Dermis blood vessel endothelial cell (primary cell): Measurements from ENCODE around the gene STK39. TPM values are rescaled to one million over a fixed set of nuclear protein-coding genes. Genes with fewer than 3 reads are reported as not detected.

Experiments
- DNase-seq: peaks from one replicate; pipeline ENCODE4 v3.0.0; 2010
- total RNA-seq: library from RNA; depleted of rRNA; stranded (reverse); fragments of >200 nt; gene quantifications from 2 replicates; pipeline ENCODE4 v1.2.3, GENCODE V29; 2014

The STK39 gene
- total RNA-seq, 1 donor from 2014 or later: 2.7 TPM

DNA sequence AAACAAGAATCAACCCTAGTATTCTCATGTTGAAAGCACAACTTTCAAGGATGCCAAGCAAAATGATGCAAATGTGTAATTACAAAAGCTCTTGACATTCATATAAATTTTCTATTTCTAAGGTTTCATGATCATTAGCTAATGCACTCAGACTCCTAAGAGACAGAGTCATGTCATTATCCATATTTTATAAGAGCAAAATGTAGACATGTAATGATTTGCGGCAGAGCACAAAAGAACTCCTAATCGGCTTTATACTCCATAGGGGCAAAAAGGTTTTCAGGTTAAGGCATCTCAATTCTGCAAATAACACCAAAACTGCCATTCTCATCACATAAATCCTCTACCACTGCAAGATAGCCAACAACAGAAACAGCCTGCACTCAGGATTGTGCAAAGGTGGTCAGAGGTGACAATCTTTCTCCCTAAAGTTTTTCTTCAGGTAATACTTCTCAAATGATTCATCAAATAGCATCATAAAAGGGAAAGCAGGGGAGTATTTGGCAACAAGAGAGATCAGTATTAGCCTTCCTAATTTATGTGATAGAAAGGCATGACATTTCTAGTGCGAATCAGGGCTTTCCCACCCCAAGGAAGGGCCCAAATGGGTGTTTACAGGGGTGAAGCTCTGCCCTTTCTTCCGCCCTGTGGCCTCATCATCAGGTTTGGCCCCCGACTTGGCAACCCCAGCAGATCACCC lies 64.7 kb downstream of the STK39 start:
- DNase-seq: no peak

DNA sequence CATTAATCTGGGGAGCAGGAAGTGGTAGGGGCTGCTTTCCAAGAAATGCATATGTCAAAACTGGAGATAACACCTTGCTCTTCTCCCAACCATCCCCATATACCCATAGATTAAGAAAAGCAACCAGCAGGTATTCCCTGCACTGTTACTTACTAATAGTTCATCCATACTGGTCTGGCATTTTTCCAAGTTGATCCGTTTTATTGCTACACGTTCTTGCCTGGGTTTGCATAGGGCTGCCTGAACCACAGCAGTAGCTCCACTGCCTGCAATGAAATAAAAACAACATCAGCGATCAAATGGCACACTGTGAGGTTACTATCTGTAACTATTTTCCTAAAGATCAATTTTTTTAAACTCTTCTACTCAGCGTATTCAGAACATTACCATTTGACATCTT lies 65.6 kb downstream of the STK39 start:
- no peak for DNase-seq

DNA sequence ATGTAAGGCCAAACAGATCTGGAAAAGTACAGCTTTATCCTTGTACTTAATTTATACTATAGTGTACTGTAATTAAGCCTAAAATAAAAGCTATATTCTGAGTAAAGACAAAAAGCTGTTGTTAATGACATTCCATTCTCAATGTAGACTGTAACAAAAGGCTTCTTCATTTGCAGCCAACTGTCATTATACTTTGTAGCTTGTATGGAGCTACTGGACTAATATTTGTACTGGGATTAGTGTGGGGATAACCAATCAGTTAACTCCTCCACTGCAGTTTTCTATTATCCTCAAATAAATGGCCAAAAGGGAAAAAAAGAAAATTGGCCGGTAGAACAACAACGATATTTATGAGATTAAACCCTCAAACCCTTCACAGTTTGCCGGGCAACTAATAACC lies 66.5 kb downstream of the STK39 start:
- no peak for DNase-seq

DNA sequence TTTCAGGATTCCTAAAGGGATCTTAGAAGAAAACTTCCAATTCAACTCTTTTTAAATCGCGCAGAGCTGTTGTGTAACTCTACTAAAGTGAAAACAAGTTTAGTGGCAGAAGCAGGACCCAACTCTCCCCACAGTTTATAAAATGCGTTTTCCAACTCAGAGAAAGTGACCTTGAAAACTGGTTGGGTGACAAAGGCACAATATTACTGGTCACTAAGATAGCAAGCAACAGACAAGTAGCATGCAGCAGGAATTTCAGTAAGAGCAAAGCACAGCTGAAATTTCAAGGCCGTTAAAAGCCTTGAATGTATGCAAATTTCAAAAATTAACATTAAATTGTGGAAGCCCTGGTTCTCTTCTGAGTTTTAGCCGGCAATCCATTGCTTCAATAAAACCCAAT lies 66.9 kb downstream of the STK39 start:
- no peak for DNase-seq

DNA sequence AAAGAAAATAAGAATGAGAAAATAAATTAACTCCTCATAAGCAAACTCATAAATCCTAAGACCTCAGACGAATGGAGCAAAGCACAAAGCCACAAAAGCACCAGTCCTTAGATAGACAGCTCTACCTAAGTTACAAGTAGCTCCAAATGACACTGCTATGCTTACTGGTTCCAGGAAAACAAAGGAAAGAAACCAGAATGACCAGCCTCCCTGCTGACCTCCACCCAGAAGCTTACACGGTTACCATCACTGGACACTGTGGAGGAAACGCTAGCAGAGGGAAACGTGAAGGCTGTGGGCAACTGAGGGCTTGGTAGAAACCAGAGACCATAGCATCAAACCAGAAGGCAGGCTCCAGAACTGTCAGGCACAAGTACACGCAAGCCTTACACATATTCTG lies 67.8 kb downstream of the STK39 start:
- no peak for DNase-seq

DNA sequence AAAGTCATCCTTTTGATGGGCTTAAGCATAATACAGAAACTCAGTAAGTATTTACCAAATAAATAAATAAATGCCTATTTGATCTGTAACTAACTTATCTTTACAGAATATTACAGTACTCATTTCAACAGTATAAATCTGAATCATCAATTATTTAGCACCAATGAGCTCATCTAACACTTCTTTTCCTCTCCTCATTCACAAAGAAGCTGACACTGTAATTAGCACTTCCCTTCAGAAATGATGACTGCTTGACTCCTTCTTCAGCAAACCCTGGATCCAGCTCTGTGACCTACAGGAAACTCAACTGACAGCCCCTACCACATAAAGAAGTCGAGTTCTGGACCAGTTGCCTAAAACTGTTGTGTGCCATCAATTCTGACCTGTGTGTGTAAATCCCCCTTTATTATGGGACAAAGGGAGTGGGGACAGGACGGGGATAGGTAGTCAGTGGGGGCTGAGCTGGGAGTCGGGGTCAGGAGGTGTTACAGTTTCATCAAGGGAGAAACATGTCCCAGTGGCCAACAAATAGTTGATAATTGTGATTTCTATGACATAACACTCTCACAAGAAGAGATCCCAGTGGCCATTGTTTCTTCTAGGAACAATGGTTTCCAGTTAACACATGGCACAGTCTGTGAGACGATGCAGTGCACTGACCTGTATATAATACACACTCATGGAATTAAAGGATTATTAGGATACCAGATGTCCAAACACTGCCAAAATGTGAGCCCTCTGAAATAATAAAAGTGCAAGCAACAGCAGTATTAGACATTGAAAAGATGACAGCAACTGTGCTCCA lies 68.7 kb downstream of the STK39 start:
- DNase-seq: no peak

DNA sequence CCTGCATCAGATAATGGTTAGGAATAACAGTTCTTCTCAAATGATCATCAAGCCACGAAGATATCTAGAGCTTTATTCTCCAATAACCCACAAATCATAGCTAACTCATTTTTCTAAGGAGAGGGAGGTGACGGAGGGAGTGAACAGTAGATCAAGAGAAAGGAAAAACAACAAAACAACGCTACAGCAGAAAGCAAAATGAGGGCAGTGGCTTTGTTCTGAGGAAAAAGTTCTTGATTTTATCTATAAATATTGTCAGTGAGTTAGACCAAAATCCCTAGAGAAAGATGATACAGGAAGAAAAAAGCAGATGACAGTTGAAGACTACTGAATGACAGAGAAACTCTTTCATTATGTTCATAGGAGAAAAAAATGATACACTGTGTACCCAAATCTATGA lies 71.0 kb downstream of the STK39 start:
- no peak for DNase-seq

DNA sequence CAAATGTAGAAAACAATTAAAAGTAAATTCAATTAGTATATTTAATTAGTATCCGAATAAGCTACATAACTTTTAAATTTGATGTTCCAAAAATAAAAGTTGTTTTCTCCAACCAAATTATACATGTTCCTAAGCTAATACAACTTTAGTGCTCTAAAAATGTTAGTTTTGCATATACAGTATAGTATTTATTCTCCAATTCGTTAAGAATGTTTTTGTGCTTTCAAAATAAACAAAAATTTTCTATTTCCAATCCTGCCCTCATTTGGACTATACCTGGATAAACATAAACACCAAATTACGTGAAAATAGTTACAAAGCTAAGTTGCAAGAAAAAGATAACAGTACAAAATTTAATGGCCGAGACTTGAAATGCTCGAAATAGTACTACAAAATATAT lies 71.9 kb downstream of the STK39 start:
- DNase-seq: no peak

DNA sequence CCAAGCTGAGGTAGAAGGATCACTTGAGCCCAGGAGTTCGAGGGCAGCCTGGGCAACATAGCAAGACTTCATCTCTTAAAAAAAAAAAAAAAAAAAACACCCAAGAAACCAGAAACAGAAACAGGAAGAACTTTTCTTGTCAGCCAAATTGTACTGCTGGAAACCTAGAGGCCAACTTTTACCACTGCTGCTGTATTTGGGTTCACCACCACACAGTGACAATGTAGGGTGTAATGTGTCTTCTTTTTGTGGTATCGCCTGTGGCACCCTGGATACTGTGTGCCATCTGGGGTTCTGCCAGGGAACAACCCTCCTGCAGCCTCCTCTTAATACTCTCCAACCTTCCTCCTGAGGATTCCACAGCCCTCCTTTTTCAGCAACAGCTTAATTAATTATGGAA lies 72.6 kb downstream of the STK39 start:
- no peak for DNase-seq

DNA sequence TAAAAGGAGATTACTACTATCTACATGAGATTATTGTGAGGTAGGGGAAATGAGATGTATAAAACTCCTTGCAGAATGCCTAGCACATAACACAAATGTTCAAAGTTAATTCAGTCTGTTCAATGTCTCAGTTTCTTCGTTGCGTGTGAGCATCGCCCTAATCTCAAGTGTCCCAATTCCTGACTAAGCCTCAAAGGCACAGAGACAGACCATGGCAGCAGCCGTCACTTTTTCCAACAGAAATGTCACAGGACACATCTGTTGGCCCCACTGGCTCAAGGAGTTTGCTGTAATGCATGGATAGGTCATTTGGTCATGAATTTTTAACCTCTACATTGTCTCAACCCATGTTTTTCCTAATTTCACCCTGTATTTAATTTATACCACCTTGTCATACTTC lies 75.3 kb downstream of the STK39 start:
- DNase-seq: no peak

DNA sequence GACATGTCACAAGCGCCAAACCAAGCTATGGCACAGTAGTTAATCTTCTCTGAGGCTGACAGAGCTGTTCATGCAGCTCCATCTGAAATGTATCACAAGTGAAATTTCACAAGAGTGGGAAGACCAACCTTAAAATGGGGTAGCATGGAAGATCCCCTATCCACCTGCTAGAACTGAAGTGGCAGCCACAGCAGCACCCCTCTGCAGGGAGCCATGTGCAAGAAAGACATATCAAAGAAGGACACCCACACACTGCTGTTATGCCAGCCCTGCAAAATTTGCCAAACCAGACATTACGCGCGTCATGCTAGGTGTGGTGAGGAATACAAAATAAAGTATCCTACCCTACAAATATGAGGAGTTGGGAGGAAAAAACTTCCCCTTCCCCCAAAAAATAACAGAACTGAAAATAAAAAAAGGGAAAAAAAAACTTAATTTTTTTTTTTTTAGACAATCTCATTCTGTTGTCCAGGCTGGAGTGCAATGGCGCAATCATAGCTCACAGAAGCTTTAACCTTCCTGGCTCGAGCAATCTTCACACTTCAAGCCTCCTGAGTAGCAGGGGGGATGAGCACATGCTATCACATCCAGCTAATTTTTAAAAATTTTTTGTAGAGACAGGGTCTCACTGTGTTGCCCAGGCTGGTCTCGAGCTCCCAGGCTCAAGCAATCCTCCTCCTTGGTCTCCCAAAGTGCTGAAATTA lies 76.2 kb downstream of the STK39 start:
- no peak for DNase-seq

DNA sequence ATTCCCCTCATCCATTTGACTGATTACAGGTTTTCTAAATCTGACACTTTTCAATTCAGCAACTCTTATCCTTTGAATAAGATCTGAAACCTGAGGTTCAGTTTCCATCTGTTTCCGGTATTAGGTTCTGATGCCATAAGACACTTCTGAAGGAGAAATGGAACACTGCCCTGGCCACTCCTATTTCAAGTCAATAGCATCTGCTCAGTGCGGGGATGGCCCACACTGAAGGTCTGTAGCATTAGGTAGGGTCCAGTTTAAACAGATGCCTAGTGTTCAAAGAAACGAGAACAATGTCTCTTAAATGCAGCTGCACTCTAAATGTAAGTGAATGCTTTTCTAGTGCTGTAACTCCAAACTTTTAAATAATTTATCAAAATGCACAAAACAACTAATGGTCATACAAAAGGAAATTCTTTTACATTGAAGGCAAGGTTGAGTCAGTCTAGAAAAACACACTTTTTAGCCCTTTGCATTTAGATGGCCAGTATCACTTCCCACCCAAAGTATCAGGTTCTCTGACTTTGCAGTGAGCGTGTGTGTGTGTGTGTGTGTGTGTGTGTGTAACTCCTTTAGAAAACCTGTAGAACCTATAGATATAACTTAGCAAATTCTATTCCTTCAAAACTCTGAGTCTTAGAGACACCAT lies 78.2 kb downstream of the STK39 start:
- DNase-seq: no peak

DNA sequence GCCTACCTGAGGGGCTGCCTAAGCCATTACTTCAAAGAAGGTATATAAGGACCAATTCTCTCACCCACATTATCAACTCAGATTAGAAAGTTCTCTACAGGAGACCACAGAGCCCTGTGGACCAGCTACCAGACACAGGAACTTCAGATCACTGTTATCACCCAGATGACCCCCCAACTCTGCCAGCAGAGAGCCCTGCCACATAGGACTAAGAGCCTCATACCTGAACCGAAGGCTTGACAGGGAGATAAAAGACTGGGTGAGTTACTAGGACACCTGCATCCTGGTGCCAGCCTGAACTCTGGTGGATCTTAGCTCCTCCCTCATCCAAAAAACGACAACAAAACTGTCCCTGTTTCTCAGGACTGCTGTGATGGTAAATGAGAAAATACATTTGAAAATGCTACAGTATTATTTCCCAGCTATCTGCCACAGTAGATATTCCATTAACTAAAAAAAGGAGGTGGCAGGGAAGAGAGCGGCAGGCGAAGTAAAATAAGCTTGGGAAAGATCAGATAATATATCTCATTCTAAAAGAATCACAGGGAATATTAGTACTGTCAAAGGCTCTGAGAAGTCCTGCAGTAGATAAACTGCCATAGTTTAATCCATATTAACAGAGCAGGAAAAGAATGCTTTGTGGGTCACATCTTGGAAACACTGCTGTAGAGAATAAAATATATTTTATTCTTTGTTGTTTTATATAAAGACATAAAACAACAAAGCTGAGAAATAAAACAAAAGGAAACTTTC lies 79.7 kb downstream of the STK39 start:
- no peak for DNase-seq

DNA sequence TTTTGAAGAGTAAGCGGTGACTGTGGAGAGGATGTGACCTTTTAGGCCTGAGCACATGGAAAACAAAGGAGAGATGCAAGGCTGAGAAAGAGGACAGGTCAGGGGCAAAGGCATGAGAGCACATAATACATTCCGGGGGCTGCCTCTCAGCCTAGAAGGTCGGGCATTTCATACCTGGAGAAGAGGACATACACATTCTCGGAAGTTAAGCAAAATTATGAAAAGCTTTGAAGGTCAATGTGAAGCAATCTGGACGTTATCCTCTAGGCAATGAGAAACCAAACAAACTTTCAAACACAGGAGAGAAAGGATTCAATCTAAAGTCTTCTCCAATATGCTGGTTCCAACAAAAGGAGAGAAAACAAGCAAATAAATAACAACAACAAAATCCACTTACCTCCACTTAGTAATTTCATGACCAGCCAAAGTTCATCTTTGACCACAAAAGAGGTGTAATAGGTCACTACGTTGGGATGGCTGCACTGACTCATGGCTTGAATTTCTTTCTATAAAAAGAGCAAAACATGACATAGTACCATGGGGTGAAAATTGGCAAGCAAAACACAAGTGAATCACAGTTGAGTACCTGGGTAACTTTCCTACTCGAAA lies 80.4 kb downstream of the STK39 start:
- DNase-seq: no peak

DNA sequence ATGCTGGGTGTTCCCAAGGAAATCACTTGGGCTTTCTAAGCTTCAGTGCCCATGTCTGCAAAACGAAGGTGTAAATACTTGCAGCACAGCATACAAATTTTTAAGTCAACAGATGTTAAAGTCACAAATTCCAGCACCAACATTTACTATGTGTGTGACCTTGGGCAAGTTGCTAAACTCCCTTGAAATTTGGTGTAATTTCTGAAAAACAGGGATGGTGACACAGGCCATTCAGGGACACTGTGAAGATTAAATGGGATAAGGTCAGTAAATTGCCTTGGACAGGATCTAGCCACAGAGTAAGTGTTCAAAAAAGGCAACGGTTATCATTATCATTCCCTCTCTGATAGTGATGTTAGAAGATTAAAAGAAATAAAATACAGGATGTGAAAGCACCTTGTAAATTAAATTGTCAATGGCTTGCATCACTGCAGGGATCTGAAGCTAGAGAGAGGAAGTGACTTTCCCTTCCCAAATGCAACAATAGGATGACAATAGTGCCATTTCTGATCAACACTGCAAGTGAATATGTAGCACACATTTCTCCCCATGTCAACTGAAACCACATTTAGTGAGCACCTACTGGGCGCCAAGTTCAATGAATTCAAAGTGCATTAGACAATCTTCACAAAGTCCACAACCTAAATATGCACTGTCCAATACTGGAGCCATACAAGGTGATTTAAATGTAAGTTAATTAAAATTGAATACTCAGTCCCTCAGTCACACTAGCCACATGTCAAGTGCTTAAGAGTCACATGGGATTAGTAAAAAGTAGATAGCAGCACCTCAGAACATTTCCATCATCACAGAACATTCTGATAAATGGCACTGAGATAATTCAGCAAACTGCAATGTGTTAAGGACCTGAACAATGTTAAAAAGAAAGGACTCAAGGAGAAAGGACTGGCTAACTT lies 81.2 kb downstream of the STK39 start:
- no peak for DNase-seq

DNA sequence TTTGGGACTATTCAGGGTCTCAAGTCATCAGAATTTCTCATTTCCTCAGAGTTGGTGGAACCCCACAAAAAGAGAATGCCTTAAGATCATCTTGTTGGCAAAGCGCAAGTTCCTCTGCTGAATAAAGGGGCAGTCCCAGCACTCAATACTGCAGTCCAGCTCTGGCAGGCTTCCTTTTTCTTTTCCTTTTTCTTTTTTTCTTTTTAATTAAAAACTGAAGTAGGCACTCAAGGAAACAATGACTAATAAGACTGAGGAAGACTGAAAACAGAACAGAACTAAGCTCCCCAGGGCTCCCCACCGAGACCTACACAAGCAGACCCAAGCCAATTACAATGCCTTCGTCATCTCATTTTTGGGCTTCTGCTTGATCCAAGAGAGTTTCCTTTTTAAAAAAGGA lies 82.0 kb downstream of the STK39 start:
- DNase-seq: peak; percentile 27

DNA sequence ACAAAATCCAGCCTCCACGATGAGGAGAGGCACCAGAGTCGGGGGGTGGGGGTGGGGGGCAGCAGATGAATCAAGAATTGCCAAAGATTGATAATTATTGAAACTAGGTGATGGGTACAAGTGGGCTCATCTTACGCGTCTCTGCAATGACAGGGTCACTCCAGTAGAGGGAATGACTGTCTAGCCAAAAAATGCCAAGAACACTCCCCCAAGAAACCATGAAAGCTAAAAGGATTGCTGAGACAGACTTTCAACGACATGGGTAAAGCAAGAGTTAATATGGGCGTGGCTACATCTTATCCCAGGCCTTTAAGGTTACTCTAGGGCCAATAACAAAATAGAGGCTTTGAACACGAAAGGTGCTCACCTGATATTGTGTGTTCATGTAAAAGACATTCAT lies 86.5 kb downstream of the STK39 start:
- DNase-seq: peak; percentile 30

DNA sequence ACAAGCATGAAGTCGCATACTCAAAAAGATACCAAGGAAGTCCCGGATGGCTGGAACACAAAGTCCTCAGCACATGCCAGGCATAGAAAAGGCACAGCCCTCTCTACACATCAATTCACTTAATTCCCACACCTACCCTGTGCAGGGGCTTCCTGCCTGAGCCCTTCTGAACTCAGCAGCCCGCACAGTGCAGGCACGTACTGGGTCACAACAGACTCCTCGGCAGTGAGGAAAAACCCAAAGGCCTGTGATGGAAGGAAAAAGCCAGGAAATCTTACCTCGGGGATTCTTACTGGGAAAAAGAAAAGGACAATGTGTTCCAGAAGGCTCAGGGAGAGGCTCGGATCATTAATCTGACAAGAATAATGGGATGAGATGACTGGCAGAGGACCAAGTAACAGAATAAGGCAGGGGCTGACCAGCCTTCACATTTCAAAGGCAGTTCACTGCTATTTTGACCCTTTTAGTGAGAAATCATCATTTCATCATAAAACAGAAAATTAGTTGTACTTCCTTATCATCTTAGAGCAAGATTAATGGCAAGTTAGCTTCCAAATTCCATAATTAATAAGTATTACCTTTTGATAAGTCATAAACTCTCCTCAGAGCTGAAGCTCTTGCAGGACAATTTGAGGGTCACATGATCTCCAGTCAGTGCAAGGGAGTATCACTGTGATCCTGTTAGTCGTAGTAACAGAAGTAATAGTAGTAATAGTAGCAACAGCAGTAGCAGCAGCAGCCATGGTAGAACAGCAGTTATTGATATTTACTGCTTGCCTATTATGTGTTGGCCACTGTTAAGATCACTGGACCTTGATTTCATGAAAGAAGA lies 87.4 kb downstream of the STK39 start:
- DNase-seq: no peak

DNA sequence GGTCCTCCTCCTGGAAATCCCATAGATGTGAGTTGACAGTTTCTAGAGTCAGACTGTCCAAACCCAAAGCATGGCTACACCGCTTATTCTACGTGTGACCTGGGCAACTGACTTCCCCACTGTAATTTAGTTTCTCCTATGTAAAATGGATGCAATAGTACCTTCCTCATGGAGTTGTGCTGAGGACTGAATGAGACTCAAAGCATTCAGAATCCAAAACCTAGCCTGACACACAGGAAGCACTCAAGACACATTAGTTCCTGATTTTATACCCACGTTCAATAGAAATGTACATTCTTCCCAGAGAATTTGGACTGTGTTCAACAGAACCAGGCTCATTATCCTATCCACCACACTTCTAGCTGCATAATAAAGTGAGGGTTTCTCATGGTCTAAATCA lies 88.8 kb downstream of the STK39 start:
- DNase-seq: peak; percentile 17

DNA sequence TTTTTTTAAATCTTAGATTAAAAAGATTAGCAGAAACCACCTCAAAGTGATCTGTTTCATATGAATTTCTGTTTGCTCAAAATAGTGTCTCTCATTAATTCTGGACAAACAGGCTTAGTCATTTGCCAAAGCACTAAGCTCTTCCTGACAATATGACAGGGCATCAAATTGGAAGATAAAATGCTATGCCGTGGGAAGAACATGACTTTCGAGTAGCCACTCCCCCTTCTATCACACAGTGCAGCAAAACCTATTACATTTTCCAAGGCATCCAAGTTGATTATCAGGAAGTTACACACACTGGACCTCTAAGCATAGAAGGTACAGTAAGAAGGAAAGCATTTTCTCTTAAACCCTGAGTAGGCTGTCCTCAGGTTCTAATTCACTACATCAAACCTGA lies 89.5 kb downstream of the STK39 start:
- peak; percentile 37 for DNase-seq
